Activated naive CD4-positive, alpha-beta T cell (primary cell): ENCODE measurements around the gene TASL.
"Not testable (repeated sequence)": the region's sequence is repeated elsewhere in the genome, so short reads cannot be mapped to it uniquely, and the experiment has no call there.

Experiments used
- DNase-seq, 4 experiments: peaks; one replicate each; lab custom pipeline; 2025; lab: John Stamatoyannopoulos, UW

Gene TASL

GRCh38 chrX:30577362-30577991 is at the start of gene TASL:
Gene TASL (minus strand): TSS chrX:30577766. CDS start chrX:30560355, 17,411 bp downstream.
- peak in 1 of 4 experiments; percentile 0 for DNase-seq

GRCh38 chrX:30626402-30626801 is 48.8 kb upstream of the TASL start:
- DNase-seq: no peak

GRCh38 chrX:30622361-30622760 is 44.8 kb upstream of the TASL start:
- no peak for DNase-seq

GRCh38 chrX:30620980-30621618 is 43.5 kb upstream of the TASL start:
- DNase-seq: no peak

- DNase-seq: no peak
Measured at GRCh38 chrX:30620125-30620524, 42.6 kb upstream of the TASL start.

DNA sequence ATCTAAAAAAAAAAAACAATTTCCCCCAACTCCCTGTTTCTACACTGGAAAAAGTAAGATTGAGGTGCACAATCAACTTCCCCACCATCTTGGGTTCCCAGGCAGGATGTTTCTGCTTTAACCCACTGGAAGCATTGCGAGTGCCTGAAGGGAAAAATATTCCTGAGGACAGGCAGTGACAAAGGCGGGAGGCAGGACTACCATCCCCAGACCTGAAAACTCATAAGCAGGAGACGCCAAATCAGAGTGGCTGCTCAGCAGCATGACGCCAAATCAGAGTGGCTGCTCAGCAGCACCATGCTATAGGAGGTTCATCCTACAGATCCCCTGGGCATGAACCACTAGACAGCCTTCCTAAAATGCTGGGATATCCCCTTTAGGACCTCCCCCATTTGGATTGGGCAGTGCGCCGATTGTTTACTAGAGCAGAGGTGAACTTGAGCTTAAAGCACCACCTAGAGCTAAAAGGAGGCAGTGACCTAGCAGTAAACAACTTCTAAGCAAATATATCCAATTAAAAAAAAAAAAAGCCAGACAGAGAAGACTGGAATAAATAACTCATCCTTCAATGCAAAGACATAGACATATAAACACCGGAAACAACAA is 40.7 kb upstream of the TASL start:
- DNase-seq: no peak

DNA sequence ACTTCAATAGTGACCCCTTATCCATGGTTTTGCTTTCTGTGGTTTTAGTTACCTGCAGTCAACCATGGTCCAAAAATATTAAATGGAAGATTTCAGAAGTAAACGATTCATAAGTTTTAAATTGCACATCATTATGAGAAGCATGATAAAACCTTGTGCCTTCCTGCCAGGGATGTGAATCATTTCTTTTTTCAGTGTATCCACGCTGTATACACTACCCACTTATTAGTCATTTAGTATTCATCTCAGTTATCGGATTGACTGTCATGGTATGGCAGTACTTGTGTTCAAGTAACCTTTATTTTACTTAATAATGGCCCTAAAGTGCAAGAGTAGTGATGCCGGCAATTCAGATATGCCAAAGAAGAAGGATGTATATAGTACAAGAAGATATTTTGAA is 37.7 kb upstream of the TASL start:
- no peak for DNase-seq

DNA sequence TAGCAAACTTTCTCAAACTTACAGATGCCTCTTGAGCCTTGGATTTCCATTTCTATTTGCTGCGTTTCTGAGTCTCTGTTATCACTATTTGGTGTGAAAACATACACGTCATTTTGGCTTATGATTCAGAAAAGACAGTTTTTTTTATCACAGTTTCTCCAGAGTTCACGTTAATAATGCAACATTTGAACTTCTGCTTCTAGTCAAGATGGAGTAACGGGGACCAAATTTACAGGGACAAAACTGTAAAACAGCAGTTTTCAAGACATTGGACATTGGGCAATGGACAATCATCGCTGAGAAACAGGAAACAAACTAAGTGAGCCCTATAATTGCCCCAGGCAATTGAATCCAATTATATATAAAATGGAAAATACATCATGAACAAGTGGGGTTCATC is 36.2 kb upstream of the TASL start:
- DNase-seq: no peak

GRCh38 chrX:30612250-30612655 is 34.7 kb upstream of the TASL start:
- no peak for DNase-seq

- DNase-seq: no peak
Measured at GRCh38 chrX:30610026-30610425, 32.5 kb upstream of the TASL start.

DNA sequence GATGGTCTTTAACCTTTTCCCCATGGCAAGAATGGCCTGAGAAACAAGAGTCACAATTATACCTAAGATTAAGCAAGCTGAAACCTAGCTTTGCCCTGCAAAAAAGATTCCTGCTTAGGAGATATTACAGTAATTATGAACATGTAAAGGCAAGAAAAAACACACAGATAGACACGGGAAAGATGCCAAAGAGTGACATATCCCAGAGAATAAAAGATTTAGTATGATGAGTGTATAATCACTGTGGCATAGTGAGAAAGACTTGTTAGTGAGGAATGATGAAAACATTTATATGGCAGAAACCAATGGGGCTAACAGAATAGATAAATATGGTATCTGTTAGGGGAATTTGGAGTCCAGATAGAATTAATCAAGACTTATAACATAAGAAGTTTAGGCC is 29.6 kb upstream of the TASL start:
- no peak for DNase-seq

DNA sequence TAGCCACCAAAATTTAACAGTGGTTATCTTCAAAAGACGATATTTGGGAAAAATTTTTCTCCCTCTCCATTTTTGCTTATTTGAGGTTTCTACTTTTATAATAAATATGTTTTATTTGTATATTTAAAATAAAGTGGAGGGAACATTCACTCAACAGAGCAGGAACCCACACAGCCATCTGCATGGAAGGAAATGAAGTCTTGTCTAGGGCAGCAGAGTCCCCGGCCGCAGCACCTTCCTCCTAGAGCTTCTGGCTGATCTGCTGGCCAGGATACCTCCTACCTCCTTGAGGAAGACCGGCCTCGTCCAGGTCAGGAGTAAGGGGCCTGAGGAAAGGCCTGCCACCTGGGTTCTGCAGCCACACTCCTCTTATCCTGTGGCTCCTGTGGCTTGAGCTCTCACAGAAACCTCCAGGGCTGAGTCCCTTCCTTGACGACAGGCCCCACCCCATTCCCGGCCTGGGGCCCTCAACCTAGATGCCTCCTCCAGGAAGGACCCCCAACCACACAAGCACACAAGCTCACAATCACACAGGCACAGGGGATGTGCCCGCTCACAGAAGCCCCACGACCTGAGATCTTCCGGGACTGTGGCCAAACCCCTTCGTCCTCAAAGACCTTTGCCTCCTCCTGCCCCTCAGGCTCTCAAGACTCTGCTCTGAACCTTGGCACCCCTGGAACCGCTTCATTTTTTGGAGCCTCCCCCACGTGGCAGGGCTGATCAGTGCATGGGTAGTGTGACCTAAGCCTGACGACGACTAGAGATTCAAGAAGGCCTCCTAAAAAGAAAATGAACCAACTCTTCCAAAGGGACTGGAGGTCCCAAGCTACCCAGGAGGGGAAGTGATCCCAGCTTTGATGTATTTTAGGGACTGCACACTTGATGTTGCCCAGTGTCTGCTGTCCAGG is 23.0 kb upstream of the TASL start:
- not testable (repeated sequence) for DNase-seq

- no peak for DNase-seq
Measured at GRCh38 chrX:30597216-30598012, 19.8 kb upstream of the TASL start.

DNA sequence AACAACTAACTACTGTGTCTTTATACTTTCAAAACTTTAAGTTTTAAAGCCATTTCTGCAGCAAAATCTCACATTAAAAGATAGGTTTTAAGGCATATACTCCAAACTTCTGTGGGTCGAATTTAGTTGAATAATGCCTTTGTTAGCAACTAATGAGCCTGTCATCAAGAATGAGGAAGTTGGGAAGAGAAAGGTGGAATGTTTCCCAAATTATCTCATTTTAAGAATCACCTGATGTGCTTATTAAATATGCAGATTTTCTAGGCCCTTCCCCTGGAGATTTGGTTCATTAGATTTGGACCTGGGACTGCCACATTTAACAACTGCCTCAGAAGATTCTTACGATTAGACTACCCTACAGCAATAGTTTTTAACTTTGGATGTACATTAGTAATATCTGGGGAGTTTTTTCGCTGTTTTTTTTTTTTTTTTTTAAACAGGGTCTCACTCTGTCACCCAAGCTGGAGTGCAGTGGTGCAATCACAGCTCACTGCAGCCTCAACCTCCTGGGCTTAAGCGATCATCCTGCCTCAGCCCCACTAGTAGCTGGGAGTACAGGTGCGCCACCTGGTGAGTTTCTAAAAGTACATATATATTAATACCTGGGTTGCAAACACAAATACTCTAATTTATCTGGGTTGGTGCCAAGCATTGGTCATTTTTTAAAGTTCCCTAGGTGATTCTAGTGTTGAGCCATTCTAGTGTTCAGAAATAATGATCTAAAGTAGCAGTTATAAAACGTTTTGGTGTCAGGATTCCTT is 16.1 kb upstream of the TASL start:
- DNase-seq: peak in 1 of 4 experiments; percentile 0

- no peak for DNase-seq
Measured at GRCh38 chrX:30592831-30593230, 15.3 kb upstream of the TASL start.

DNA sequence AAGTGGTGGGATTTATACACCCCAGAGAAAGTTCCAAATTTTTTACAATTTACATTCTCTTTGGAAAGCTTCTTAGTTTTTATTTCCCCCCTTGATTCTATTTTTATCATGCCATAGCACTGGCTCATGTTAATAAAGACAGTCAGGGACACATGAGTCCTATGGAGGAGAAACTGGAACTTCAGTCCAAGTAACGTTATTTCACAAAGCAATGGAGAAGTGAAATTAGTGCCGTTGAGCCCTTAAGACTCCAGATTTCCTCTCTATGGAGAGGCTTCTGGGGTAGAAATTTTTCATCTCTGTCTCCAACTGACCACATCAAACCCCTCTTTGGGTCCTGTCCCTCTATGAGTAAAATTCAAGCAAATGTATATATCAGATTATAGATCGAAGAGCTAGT is 12.8 kb upstream of the TASL start:
- DNase-seq: no peak

DNA sequence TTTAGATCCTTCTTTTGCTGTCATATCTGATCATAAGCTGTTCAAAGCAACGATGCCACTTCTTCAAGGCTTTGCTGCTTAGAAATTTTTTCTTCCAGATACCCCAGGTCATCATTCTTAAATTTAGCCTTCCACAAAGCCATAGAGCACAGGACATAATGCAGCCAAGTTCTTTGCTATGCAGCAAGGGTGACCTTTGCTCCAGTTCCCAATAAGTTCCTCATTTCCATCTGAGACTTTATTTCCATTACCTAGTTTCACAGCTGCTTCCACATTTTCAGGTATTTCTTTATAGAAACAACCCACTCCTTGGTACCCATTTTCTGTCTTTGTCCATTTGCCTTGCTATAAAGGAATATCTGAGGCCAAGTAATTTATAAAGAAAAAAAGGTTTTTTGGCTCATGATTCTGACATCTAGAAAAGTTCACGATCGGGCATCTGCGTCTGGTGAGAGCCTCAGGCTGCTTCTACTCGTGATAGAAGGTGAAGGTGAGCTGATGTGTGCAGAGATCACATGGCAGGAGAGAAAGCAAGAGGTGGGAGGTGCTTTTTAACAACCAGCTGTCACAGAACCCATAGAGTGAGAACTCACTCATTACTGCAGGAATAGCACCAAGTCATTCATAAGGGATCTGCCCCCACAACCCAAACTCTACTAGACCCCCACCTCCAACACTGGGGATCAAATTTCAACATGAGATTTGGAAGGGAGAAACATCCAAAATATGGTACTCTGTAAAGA is 11.8 kb upstream of the TASL start:
- no peak for DNase-seq

DNA sequence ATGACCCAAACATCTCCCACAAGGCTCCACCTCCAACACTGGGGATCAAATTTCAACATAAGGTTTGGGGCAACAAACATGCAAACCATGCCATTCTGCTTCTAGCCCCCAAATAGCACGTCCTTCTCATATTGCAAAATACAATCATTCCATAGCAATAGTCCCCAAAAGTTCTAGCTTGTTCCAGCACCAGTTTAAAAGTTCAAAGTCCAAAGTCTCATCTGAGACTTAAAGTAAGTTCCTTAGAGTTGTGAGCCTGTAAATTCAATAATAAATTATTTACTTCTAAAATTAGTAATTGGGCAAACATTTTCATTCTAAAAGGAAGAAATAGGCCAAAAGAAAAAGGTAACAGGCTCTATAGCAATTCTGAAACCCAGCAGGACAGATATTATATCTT is 8.9 kb upstream of the TASL start:
- no peak for DNase-seq

GRCh38 chrX:30582664-30583063 is 5.1 kb upstream of the TASL start:
- no peak for DNase-seq

DNA sequence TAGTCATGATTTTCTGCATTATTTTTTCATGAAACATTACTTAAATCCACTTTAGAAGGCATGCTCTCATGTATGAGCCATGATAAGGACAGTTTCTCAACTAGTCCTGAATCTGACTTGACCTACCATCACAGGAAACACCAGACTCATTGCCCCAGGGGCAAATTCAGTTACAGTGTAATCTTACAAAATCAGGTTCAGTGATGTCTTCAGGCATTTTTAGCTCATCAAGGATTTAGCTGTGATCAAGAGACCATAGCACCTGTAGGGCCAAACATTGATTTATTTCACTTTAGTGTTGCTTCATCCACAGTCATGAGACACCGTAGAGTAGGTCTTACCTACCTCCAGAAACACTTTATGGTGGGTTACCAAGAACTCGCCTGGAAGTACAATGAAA is 3.1 kb upstream of the TASL start:
- no peak for DNase-seq
